ENCODE measurements around the gene ST6GALNAC2. TPM values are rescaled to one million over a fixed set of nuclear protein-coding genes. Genes with fewer than 3 reads are reported as not detected.
"Not testable (repeated sequence)": the region's sequence is repeated elsewhere in the genome, so short reads cannot be mapped to it uniquely, and the experiment has no call there.

ST6GALNAC2 gene
- total and polyA plus RNA-seq, 2 donors from 2014 or later = 6.5 to 28.6 TPM

GRCh38 chr17:76534831-76535732 is 50.6 kb downstream of the ST6GALNAC2 start:
- H3K9me3 ChIP-seq (ENCODE audit: control insufficient read depth in 2 of 3, insufficient read depth in 1 of 3, low read length in 3 of 3) = no peaks in the 10 kb centered on the region
- H3K4me3 ChIP-seq (ENCODE audit: low read length in 3 of 3) = no peak overlapping the region
- FAIRE-seq (no peak), DNase-seq (peak in 2 of 5 donors; percentile 37 to 53)
- H3K4me1 ChIP-seq (ENCODE audit: control insufficient read depth in 2 of 3, insufficient read depth in 2 of 3, low read depth in 1 of 3, low read length in 3 of 3) = peaks cover 3 to 24% (median 9%) of the 10 kb centered on the region in 3 donors
- no peaks in the 10 kb centered on the region for H3K36me3 ChIP-seq (ENCODE audit: control insufficient read depth in 2 of 3, insufficient read depth in 3 of 3, low read length in 3 of 3)
- no peak for TF ChIP-seq CTCF (IDR thresholded peaks at IDR 0.05; ENCODE audit: borderline replicate concordance, extremely low read depth, insufficient read depth)
- intact Hi-C loops (cut with DNase I) = no loop called here
- H3K9ac ChIP-seq (ENCODE audit: low read length in 3 of 3) = no peak overlapping the region
- no peak overlapping the region for H3K27ac ChIP-seq (ENCODE audit: low read depth in 2 of 2, low read length in 2 of 2)
- no peaks in the 10 kb centered on the region for H3K27me3 ChIP-seq (ENCODE audit: control insufficient read depth, insufficient read depth, low read length)

- H3K9ac ChIP-seq (ENCODE audit: low read length in 3 of 3); H3K27me3 ChIP-seq (ENCODE audit: control insufficient read depth, insufficient read depth, low read length); H3K9me3 ChIP-seq (ENCODE audit: control insufficient read depth in 2 of 3, insufficient read depth in 1 of 3, low read length in 3 of 3); FAIRE-seq; H3K27ac ChIP-seq (ENCODE audit: low read depth in 2 of 2, low read length in 2 of 2); intact Hi-C loops (cut with DNase I); H3K36me3 ChIP-seq (ENCODE audit: control insufficient read depth in 2 of 3, insufficient read depth in 3 of 3, low read length in 3 of 3); H3K4me3 ChIP-seq (ENCODE audit: low read length in 3 of 3): not testable (repeated sequence)
- DNase-seq = peak in 1 of 5 donors; percentile 31
- H3K4me1 ChIP-seq (ENCODE audit: control insufficient read depth in 2 of 3, insufficient read depth in 2 of 3, low read depth in 1 of 3, low read length in 3 of 3) = peaks cover 3 to 32% (median 9%) of the 10 kb centered on the region in 3 donors
Observed at GRCh38 chr17:76533640-76534359, 51.9 kb downstream of the ST6GALNAC2 start.

GRCh38 chr17:76532072-76532651 is 53.5 kb downstream of the ST6GALNAC2 start:
- Histone ChIP-seq H3K27ac (ENCODE audit: low read depth in 2 of 2, low read length in 2 of 2) (peak overlapping the region in 1 of 2 donors; percentile 53), H3K9ac (ENCODE audit: low read length in 3 of 3) (no peak overlapping the region), H3K27me3 (ENCODE audit: control insufficient read depth, insufficient read depth, low read length) (no peaks in the 10 kb centered on the region), H3K9me3 (ENCODE audit: control insufficient read depth in 2 of 3, insufficient read depth in 1 of 3, low read length in 3 of 3) (no peaks in the 10 kb centered on the region), H3K36me3 (ENCODE audit: control insufficient read depth in 2 of 3, insufficient read depth in 3 of 3, low read length in 3 of 3) (no peaks in the 10 kb centered on the region), H3K4me1 (ENCODE audit: control insufficient read depth in 2 of 3, insufficient read depth in 2 of 3, low read depth in 1 of 3, low read length in 3 of 3) (peaks cover 3 to 39% (median 15%) of the 10 kb centered on the region in 3 donors), H3K4me3 (ENCODE audit: low read length in 3 of 3) (no peak overlapping the region)
- no peak for TF ChIP-seq CTCF (IDR thresholded peaks at IDR 0.05; ENCODE audit: borderline replicate concordance, extremely low read depth, insufficient read depth)
- intact Hi-C loops (cut with DNase I) = no loop called here
- DNase-seq = no peak
- no peak for FAIRE-seq

Data from kidney (tissue), 14 donors.